GM12872 (cell line): ENCODE data around the gene RAI14.

Source experiments
- CTCF ChIP-seq: IDR thresholded peaks from 3 replicates; pipeline ENCODE4 v1.5.1; 2011; ENCODE audit warnings: low read depth, mild to moderate bottlenecking, low read length, moderate library complexity; ENCODE audit not compliant: insufficient read depth

Gene RAI14

DNA sequence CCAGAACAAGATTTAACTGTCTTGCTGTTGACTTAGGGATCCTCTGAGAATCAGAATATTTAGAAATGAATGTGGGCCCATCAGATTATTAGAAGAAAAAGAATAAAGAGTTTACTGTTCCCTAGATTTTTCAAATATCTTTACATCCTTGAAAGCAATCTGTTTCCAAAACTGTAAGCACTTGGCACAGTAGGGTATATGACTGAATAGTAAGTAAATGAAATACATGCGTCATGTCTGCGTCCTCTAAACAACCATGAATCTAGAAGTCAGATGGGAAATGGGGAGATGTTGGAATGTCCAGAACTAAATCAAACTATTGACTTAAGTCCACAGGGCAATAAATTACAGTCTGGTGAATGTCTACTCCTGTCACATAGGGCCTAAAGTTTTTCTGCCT lies 209.0 kb downstream of the RAI14 start:
- no peak for TF ChIP-seq CTCF

GRCh38 chr5:34866989-34867471 lies 210.9 kb downstream of the RAI14 start:
- no peak for TF ChIP-seq CTCF

DNA sequence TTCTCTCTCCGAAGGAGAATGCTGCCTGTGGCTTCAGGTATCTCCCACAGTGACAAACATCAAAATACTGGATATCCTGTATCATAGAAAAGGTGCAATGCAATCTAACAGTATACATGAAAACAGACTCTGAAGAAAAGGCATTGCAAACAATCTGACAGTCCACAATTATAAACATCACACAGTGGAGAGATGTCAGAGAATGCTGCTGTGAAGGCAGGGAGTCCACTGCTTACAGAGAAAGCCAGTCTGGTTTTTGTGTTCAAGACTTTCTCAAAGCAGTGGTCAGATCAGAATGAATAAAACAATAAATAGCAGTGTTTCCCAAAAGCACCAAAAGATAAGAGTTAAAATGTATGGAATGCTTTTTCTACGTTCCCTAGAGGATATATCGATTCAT lies 211.5 kb downstream of the RAI14 start:
- TF ChIP-seq CTCF, result no peak

- TF ChIP-seq CTCF, result no peak
Measured at GRCh38 chr5:34868791-34869190, 212.7 kb downstream of the RAI14 start.

DNA sequence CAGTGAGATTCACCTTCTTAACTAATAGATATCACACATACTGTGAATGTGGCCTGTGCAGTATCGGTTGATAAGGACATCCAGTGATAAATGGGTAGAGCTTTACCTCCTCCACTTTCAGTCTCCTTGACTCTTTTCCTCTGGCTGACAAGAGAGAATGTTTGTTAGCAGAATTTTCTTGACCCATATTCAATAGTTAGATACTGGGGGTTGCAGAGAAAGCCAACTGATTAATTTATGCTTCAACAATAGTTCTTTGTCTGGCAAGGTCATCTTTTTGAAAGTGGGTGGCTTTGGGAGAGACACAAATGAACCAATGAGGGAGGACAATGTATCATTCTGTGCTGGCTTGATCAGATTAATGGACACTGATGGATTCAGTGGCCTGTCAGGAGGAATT lies 213.1 kb downstream of the RAI14 start:
- no peak for TF ChIP-seq CTCF

GRCh38 chr5:34870382-34870781 lies 214.3 kb downstream of the RAI14 start:
- TF ChIP-seq CTCF, result no peak

DNA sequence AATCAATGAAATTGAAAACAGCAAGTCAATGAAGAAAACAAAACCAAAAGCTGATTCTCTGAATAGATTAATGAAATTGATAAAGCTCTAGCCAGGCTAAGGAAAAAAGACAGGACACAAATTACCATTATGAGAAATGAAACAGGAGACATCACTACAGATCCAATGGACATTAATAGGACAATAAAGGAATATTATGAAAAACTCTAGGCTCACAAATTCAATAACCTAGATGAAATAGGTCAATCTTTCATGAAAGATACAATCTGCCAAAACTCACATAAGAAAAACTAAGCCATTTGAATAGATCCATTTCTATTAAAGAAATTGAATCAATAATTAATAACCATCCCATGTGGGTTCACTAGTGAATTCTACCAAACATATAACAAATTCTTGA lies 220.1 kb downstream of the RAI14 start:
- no peak for TF ChIP-seq CTCF

- no peak for TF ChIP-seq CTCF
Measured at GRCh38 chr5:34881246-34881645, 225.1 kb downstream of the RAI14 start.
